Neuron (in vitro differentiated cells): ENCODE measurements around the gene KCTD1.

Experiments
- H2AFZ ChIP-seq: one replicate; pipeline ENCODE4 v1.6.1; 2013; ENCODE audit warnings: low read depth, mild to moderate bottlenecking, inconsistent platforms, low read length, moderate library complexity
- H3K27me3 ChIP-seq: one replicate; pipeline ENCODE4 v1.6.1; 2013; ENCODE audit warnings: low read length; ENCODE audit not compliant: insufficient read depth
- H3K36me3 ChIP-seq: one replicate; pipeline ENCODE4 v1.6.1; 2013; ENCODE audit warnings: low read length; ENCODE audit not compliant: insufficient read depth
- H3K4me1 ChIP-seq: one replicate; pipeline ENCODE4 v1.6.1; 2013; ENCODE audit warnings: low read length; ENCODE audit not compliant: insufficient read depth
- H3K4me3 ChIP-seq: 2 replicates; pipeline ENCODE4 v1.5.1; 2013; ENCODE audit warnings: mild to moderate bottlenecking, low read length, moderate library complexity
- H3K9me3 ChIP-seq: one replicate; pipeline ENCODE4 v1.6.1; 2013; ENCODE audit warnings: low read length

The KCTD1 gene

DNA sequence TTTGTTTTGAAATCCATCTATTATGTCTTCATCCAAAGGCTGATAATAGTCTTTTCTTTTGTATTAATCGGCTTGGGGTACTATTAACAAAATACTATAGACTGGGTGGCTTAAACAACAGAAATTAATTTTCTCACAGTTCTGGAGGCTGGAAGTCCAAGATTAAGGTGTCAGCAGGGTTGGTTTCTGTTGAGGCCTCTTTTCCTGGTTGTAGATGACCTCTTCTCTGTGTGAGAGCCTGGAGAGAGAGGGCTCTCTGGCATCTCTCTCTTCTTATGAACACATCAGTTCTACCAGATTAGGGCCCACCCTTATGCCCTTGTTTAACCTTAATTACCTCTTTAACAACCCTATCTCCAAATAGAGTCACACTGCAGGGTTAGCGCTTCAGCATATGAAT lies 14.2 kb upstream of the KCTD1 start:
- Histone ChIP-seq H3K9me3 (peaks cover 7% of the 10 kb centered on the region), H3K36me3 (peaks cover 2% of the 10 kb centered on the region), H3K4me1 (no peaks in the 10 kb centered on the region), H2AFZ (no peak overlapping the region), H3K4me3 (no peak overlapping the region), H3K27me3 (no peaks in the 10 kb centered on the region)

DNA sequence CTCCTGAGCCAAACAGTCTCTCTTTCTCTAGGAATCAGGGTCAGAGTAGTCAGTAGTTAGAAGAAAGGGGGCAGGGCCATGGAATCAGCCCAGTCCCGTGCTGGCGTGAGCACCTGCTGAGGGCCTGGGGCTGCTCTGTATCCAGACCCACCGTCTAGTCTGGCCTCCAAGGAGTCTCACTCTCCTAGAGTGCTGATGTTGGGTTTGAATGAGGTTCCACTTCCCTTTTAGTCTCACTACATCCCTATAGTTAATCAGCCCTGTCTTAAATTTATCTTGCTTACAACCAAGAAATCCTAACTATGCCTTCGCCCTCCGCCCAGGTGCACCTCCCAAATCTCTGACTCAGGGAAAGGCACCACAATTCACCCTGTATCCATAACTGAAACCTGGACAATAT lies 13.4 kb upstream of the KCTD1 start:
- peaks cover 3% of the 10 kb centered on the region for H3K4me1 ChIP-seq
- peaks cover 7% of the 10 kb centered on the region for H3K9me3 ChIP-seq
- H2AFZ ChIP-seq = no peak overlapping the region
- no peaks in the 10 kb centered on the region for H3K27me3 ChIP-seq
- H3K4me3 ChIP-seq = no peak overlapping the region
- peaks cover 2% of the 10 kb centered on the region for H3K36me3 ChIP-seq

DNA sequence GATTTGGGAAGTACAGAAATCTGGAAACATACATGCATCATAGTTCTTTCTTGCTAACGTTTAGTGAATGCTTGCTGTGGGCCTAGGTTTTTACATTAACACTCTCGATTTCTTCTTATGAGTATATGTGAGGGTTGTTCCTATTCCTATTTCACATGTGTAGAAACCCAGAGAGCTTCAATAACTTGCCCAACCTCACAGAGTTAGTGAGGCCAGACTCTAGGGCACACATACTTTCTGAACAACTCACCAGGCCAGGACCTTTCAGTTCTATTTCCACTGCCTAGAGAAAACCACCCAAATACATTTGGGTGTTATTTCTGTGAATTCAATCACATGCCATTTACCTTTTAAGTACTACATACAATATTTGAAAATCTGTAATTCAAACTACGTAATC lies 8.2 kb upstream of the KCTD1 start:
- Histone ChIP-seq H3K27me3 (no peaks in the 10 kb centered on the region), H3K4me1 (peaks cover 19% of the 10 kb centered on the region), H3K4me3 (no peak overlapping the region), H2AFZ (no peak overlapping the region), H3K9me3 (no peaks in the 10 kb centered on the region), H3K36me3 (no peaks in the 10 kb centered on the region)

DNA sequence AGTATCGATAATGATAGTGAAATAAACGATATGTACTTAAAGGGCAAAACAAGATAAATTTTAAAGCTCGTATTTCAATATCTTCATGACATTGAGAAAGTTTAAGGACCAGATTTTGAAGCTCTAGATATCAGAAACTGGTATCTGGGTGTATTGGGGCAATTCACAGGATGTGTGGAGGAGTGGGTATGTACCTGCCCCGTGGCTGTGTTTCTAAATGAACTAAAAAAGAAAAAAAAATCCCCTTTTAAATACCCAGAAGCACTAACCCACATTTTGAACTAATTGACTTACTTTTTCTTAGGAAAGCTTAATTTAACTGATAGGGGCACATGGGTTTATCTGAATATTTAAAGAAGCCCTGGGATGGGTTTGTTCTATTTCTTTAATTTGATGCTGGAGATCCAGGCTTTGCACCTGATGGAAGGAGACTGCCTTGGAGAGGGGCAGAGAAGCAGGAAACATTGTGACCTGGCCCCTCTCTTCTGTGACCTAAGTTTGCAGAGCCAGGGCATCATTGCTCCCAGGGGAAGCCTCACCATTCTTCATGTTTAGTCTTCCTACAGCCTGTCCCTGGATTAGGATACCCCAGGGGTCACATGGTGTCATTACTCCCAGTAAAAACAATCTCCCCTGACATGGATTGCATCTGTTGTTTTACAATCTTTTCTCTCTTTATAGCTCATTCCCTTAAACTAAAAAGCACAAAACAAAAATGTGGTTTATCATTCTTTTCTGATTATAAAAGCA lies 7.6 kb upstream of the KCTD1 start:
- Histone ChIP-seq H3K9me3 (no peaks in the 10 kb centered on the region), H3K4me1 (peaks cover 22% of the 10 kb centered on the region), H3K27me3 (no peaks in the 10 kb centered on the region), H2AFZ (no peak overlapping the region), H3K36me3 (no peaks in the 10 kb centered on the region), H3K4me3 (no peak overlapping the region)

DNA sequence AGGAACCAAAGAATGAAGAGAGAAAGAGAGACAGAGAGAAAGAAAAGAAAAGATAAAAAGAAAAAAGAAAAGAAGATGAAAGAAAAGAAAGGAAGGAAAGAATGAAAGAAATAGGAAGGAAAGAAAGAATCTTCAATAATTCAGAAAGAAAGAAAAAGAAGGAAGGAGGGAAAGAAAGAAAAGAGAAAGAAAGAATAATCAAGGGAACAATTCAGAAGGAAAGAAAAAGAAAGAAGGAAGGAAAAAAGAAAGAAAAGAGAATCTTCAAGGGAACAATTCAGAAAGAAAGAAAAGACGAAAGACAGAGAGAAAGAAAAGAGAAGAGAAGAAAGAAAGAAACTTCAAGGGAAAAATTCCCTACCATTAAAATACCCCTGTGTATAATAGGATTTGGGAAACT lies 5.6 kb upstream of the KCTD1 start:
- no peaks in the 10 kb centered on the region for H3K9me3 ChIP-seq
- H3K4me1 ChIP-seq = peaks cover 32% of the 10 kb centered on the region
- no peak overlapping the region for H3K4me3 ChIP-seq
- H3K36me3 ChIP-seq = no peaks in the 10 kb centered on the region
- H2AFZ ChIP-seq = no peak overlapping the region
- no peaks in the 10 kb centered on the region for H3K27me3 ChIP-seq

DNA sequence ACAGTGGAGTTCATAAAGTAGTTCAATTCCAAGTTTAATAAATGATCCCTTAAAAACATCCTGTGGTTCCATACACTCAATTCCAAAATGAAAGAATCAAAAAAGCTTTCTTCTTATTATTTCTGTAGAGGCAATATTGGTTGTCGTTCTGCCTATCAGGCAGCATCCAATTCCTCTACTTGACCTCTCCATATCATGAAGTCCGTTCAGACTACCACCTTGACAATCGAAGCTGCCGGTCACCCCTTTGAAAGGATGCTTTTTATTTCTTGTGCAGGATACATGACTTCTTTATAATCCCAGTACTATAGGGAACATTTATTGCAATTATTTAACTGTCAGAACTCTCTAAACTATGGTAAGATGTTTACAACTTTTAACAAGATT lies 3.3 kb upstream of the KCTD1 start:
- Histone ChIP-seq H3K27me3 (no peaks in the 10 kb centered on the region), H2AFZ (no peak overlapping the region), H3K4me1 (peaks cover 38% of the 10 kb centered on the region), H3K9me3 (peaks cover 9% of the 10 kb centered on the region), H3K4me3 (no peak overlapping the region), H3K36me3 (peaks cover 8% of the 10 kb centered on the region)

DNA sequence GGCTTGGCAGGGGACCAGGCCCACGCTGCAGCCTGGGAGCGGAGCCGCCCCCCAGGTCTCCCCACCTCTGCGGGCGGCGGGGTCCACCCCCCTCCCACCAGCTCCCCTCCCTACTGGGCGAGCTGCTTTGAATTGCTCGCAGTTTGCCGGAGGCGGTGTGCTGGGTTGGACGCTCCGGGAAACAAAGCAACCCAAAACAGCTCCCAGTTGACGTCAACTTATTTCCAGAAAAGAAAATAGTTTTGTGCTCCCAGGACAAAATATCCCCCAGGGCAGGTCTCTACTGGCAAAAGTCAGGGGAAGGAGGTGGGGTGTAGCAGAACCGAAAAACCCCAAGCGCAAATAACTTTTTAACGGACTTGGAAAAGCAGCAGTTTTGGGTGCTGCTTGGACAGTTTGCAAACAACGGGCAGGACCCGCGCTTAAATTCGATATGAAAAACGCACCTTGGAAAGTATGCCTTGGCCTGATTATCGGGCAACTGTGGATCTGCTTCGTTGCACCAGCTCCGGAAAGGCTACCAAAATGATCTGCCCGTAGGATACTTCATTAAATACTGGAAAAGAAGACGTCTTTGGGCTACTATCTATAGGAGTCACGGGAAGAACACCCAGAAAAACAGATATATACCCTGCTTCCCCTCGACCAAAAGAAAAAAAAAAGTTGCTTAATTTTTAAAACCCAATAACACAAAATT lies 2.8 kb upstream of the KCTD1 start:
- Histone ChIP-seq H3K9me3 (peaks cover 9% of the 10 kb centered on the region), H3K36me3 (peaks cover 12% of the 10 kb centered on the region), H3K4me3 (peak overlapping the region; percentile 86), H3K4me1 (peaks cover 38% of the 10 kb centered on the region), H3K27me3 (no peaks in the 10 kb centered on the region), H2AFZ (peak overlapping the region; percentile 86)

DNA sequence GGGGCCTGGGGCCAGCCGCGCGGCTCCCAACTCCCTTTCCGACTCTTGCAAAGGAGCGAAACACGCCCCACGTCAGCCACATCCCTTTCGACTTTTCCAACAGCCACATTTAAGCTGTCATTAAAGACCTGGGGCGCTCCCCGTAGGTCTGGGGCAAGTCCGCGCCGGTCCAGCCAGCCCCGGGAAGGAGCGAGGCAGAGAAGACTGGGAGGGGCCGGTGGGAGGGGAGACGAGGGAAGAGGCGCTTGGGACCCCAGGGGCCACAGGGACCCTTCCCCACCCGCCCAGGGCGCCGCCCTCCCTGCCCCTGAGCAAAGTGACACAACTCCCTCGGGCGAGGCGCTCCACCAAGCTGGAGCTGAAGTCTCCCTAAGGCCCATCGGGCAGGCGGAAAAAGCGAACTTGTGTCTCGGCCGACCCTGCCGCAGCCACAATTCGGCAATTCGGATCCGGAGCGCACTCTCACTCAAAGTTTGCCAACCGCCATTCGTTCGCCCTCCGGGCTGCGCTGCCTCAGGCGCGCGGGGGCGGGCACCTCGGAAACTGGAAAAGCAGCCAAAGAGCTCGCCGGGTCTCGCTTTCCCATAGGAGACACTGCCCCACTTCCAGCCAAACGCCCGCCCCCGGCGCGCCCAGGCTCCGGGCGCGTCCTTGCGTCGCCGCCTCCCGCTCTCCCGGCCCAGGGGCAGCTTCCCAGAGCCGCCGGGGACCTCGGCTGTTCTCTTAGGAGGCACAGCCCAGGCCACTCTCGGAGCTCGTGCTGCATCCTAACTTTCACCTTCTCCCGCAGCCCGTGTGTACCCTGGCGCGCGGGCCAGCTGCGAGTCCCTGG lies 1.1 kb upstream of the KCTD1 start:
- Histone ChIP-seq H3K9me3 (peaks cover 9% of the 10 kb centered on the region), H3K36me3 (peaks cover 26% of the 10 kb centered on the region), H2AFZ (peak overlapping the region; percentile 86), H3K27me3 (no peaks in the 10 kb centered on the region), H3K4me3 (peak overlapping the region; percentile 86), H3K4me1 (peaks cover 50% of the 10 kb centered on the region)

DNA sequence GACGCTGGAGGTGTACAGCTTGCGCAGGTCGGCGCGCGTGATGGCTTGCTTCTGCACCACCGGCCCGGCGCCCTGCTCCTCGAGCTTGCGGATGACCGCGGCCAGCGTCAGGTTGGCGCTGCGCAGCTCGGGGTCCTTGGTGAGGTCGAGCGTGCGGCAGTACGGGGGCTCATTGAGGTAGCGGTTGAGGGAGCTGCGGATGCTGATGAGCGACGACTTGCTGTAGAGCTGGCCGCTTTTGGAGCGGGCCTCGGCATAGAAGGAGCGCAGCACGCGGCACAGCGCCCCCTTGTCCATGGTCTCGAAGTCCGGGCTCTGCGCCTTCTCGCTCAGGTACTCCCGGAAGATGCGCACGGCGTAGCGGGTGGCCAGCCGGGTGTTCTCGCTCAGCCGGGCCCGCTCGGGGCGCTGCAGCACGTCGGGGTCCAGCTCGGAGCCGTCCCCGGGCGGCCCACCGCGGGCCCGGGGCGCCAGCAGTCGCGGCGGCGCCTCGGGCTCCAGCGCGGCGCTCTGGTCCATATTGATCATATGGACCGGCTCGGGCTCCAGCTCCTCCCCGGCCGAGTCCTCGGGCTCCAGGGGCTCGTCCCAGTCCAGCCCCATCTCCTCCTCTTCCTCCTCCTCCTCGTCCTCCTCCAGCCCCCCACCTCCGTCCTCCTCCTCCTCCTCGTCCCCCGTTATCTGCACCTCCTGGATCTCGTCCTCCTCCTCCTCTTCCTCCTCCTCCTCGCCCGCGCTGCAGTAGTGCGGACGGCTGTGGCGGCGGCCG lies 523 bp downstream of the KCTD1 start:
- Histone ChIP-seq H3K27me3 (no peaks in the 10 kb centered on the region), H3K36me3 (peaks cover 26% of the 10 kb centered on the region), H3K4me1 (peaks cover 56% of the 10 kb centered on the region), H3K9me3 (peaks cover 9% of the 10 kb centered on the region), H3K4me3 (peak overlapping the region; percentile 86), H2AFZ (peak overlapping the region; percentile 53)

DNA sequence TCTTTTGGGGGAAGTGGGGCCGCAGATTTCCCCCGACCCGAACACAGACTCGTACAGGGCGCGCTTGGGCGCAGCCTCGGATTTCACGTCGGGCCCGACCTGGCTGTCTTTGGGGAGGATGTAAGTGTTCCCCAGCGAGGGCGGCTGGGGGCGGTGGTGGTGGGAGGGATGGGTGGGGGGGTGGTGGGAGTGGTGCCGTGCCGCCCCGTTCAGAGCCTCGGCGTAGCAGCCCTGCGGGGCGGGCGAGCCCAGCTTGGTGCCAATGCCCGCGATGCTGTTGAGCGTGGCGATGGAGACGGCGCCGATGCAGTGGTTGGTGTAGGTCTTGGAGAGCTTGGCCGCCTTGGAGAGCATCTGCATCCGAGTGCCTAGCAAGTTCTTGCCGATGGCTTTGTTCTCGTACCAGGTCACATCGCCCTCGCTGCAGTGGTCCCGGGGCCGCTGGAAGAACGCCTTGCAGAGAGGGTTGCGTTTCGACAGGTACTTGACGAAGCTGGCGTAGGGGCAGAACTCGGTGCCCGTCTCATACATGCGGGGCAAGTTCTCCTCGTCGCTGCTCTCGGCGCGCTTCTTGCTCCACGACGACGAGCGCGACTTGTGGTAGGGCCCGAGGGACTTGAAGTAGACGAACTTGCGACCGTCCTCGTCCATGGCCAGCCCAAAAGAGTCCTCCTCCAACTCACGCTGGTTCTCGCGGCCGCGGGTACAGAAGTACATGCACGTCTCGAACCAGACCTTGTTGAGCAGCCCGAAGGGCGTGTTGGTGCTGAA lies 1.3 kb downstream of the KCTD1 start:
- Histone ChIP-seq H3K36me3 (peaks cover 26% of the 10 kb centered on the region), H3K4me3 (peak overlapping the region; percentile 86), H3K4me1 (peaks cover 56% of the 10 kb centered on the region), H3K27me3 (no peaks in the 10 kb centered on the region), H3K9me3 (peaks cover 9% of the 10 kb centered on the region), H2AFZ (no peak overlapping the region)

DNA sequence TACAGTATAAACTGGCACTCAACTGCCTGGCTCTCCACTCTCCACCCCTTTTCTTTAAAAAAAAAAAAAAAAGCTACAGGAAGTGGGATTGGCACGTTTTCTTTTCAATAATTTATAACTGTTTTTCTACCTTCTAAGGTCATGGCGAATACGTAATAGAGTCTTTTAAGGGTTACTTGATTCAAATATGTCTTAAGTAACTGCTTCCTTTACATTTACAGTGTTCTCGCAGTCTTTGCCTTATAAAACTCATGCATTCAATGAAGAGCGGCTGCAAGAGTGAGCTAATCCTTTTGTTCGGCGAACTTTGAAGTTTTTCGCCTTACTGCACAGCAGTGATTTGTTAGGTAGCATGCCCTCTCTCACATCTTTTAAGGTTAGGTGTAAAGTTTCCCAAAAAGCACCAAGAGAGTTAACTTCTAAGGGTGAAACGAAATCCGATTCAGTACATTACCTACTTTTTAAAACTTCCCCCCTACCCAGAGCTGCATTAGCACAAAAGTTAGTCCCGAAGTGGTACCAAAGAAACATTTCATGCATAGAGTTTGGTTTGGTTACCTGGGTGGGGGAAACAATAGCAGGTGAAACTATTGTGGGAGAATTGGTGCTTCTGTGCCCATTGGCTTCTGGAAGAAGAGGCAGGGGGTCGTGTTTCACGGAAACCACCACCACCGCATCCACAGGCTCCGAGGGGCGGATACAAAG lies 2.0 kb downstream of the KCTD1 start:
- Histone ChIP-seq H3K4me1 (peaks cover 60% of the 10 kb centered on the region), H3K36me3 (peaks cover 26% of the 10 kb centered on the region), H3K4me3 (peak overlapping the region; percentile 19), H2AFZ (no peak overlapping the region), H3K27me3 (no peaks in the 10 kb centered on the region), H3K9me3 (peaks cover 9% of the 10 kb centered on the region)
